Measurements from ENCODE around the gene EGR2. TPM values are rescaled to one million over a fixed set of nuclear protein-coding genes. Genes with fewer than 3 reads are reported as not detected.
A peak's percentile ranks its signal among the peaks of the same experiment; 100 is the strongest.

Gene EGR2
- total RNA-seq, 2 donors from 2014 or later: 3.1 to 4.8 TPM

DNA sequence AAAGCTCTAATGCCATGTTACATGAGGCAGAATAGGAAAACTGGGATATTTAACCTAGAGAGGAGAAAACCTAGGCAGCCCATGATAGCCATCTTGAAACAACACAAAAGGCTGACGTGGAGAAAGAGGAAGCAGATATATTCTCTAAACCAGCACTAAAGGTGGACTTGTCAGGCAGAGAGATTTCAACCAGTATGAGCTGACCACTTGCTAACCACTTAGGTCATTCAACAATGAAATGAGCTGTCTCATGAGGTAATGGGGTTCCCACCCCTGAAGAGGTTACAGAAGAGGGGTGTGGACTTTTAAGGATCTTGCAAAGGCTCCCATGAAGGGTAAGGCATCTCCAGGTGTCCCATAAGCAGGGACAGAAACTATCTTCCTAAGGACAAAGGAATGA lies 26.8 kb upstream of the EGR2 start:
- Mint-ChIP-seq H3K36me3 (ENCODE audit: low read depth) (peaks cover 3% of the 10 kb centered on the region), H3K27me3 (peaks cover 18% of the 10 kb centered on the region), H3K27ac (no peak overlapping the region), H3K4me3 (no peak overlapping the region), H3K4me1 (no peaks in the 10 kb centered on the region)
- H3K9me3 ChIP-seq (ENCODE audit: control insufficient read depth, low read length, poor library complexity, severe bottlenecking): peaks cover 2% of the 10 kb centered on the region
- ATAC-seq (no peak), DNase-seq (no peak)

DNA sequence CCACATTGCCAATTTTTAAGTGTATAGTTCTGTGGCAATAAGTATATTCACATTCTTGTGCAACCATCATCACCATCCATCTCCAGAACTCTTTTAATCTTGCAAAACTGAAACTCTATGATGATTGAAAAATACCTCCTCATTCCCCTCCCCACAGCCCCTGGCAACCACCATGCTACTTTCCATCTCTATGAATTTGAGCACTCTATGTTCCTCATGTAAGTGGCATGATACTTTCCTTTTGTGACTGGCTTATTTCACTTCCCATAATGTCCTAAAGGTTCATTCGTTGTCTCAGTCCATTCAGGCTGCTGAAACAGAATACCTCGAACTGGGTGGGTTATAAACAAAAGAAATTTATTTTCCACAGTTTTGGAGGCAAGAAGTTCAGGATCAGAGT lies 23.4 kb upstream of the EGR2 start:
- H3K4me1 Mint-ChIP-seq: no peaks in the 10 kb centered on the region
- no peaks in the 10 kb centered on the region for H3K36me3 Mint-ChIP-seq (ENCODE audit: low read depth)
- no peak overlapping the region for H3K4me3 Mint-ChIP-seq
- no peaks in the 10 kb centered on the region for H3K9me3 ChIP-seq (ENCODE audit: control insufficient read depth, low read length, poor library complexity, severe bottlenecking)
- ATAC-seq (no peak), DNase-seq (no peak)
- no peak overlapping the region for H3K27ac Mint-ChIP-seq
- peaks cover 24% of the 10 kb centered on the region for H3K27me3 Mint-ChIP-seq

DNA sequence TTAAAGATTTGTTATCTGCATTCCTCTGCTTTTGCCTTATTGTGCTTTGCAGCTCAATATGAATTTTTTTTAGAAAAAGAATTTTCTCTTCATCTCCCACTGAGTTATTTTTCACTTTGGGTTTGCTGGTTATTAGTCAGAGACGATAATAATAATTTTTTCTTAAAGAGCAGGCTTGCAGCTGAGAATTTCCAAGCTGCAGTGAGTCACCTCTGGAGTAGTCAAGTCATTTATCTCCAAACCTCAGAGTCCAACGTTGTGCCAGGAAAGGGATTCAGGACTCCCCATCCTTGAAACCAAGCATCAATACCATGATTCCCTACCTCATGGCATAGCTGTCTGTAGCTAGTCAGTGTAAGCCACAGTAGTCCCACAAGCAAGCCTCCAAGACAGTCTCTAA lies 15.2 kb upstream of the EGR2 start:
- no peaks in the 10 kb centered on the region for H3K9me3 ChIP-seq (ENCODE audit: control insufficient read depth, low read length, poor library complexity, severe bottlenecking)
- Mint-ChIP-seq H3K4me1 (no peaks in the 10 kb centered on the region), H3K4me3 (no peak overlapping the region), H3K27me3 (peaks cover 21% of the 10 kb centered on the region), H3K27ac (no peak overlapping the region), H3K36me3 (ENCODE audit: low read depth) (peaks cover 2% of the 10 kb centered on the region)
- ATAC-seq: no peak
- no peak for DNase-seq

DNA sequence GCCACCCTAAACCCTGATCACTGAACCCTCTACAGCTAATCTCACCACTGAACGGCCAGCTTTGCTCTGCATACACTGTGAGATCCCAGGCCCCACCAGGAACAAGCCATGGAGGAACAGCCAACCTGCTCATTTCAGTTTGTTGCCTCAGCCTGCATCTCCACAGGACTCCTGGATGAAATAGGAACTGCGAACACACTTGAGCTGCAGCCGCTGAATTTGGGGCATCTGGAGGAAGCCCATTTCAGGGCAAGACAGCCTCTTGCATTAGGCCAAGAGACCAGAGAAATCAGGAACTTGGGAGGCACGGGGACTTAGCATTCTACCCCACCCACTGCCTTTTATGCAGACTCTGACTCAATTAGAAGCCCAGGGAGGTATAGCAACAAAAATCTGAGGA lies 14.5 kb upstream of the EGR2 start:
- H3K36me3 Mint-ChIP-seq (ENCODE audit: low read depth): peaks cover 2% of the 10 kb centered on the region
- no peak overlapping the region for H3K4me3 Mint-ChIP-seq
- DNase-seq (no peak), ATAC-seq (no peak)
- H3K9me3 ChIP-seq (ENCODE audit: control insufficient read depth, low read length, poor library complexity, severe bottlenecking): no peaks in the 10 kb centered on the region
- H3K4me1 Mint-ChIP-seq: no peaks in the 10 kb centered on the region
- H3K27ac Mint-ChIP-seq: no peak overlapping the region
- H3K27me3 Mint-ChIP-seq: peaks cover 21% of the 10 kb centered on the region

DNA sequence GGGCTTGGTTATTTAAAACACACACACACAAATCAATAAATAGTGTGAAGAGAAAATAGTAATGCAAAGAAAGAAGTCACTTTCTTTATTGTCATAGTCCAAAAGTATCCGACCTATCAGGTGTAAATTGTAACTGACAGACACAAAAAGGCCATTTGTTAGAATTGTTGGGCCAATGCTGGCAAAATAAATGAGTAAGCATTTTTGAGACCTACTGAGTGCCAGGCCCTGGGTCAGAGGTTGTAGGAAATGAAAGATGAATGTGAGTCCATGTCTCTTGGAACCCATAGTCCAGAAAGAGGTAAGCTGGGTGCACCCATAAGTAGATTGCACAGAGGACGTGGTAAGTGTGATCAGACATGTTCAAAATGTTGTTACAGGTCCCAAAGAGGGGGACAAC lies 13.5 kb upstream of the EGR2 start:
- peaks cover 21% of the 10 kb centered on the region for H3K27me3 Mint-ChIP-seq
- H3K4me3 Mint-ChIP-seq: no peak overlapping the region
- peaks cover 2% of the 10 kb centered on the region for H3K36me3 Mint-ChIP-seq (ENCODE audit: low read depth)
- no peak overlapping the region for H3K27ac Mint-ChIP-seq
- no peaks in the 10 kb centered on the region for H3K9me3 ChIP-seq (ENCODE audit: control insufficient read depth, low read length, poor library complexity, severe bottlenecking)
- no peaks in the 10 kb centered on the region for H3K4me1 Mint-ChIP-seq
- DNase-seq (no peak), ATAC-seq (no peak)

DNA sequence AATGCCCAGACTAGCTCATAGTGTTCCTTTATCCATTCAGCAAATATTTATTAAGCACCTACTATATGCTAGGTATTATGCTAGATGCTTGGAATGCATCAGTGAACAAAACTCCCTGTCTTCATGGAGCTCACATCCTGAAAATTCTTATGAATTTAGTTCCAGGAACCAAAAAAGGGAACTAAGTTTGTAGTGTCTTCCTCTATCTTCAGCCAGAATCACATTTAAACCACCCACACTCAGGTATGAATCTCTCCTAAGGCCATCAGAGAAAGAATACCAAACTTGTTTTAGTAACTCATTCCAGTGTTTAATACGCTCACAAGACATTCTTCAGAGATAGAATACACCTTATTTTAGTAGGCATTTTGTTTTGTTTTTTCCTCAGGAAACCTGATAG lies 10.1 kb upstream of the EGR2 start:
- H3K36me3 Mint-ChIP-seq (ENCODE audit: low read depth): no peaks in the 10 kb centered on the region
- H3K4me3 Mint-ChIP-seq: no peak overlapping the region
- DNase-seq (no peak), ATAC-seq (no peak)
- peaks cover 8% of the 10 kb centered on the region for H3K27me3 Mint-ChIP-seq
- H3K4me1 Mint-ChIP-seq: no peaks in the 10 kb centered on the region
- no peak overlapping the region for H3K27ac Mint-ChIP-seq
- H3K9me3 ChIP-seq (ENCODE audit: control insufficient read depth, low read length, poor library complexity, severe bottlenecking): no peaks in the 10 kb centered on the region

DNA sequence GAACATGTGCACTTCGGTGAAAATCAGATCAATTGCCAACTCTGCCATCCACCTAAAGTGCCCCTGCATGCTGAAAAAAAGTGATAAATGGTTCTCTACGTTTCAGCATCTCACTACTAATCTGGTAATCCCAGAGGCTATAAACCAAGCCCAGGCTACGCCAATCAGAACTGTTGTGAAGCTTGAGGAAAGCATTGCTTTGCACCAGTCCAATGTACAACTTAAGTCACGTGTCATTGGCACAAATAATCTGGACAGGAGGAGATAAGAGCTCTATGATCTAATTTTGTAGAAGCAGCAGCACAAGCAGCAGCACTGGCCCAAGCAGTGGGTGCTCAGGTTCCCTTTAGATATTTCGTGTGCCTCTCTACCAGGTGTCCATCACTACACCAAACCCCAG lies 4.4 kb upstream of the EGR2 start:
- Mint-ChIP-seq H3K4me1 (peaks cover 20% of the 10 kb centered on the region), H3K36me3 (ENCODE audit: low read depth) (peaks cover 4% of the 10 kb centered on the region), H3K27ac (no peak overlapping the region), H3K4me3 (no peak overlapping the region), H3K27me3 (peaks cover 35% of the 10 kb centered on the region)
- no peaks in the 10 kb centered on the region for H3K9me3 ChIP-seq (ENCODE audit: control insufficient read depth, low read length, poor library complexity, severe bottlenecking)
- ATAC-seq (no peak), DNase-seq (no peak)

DNA sequence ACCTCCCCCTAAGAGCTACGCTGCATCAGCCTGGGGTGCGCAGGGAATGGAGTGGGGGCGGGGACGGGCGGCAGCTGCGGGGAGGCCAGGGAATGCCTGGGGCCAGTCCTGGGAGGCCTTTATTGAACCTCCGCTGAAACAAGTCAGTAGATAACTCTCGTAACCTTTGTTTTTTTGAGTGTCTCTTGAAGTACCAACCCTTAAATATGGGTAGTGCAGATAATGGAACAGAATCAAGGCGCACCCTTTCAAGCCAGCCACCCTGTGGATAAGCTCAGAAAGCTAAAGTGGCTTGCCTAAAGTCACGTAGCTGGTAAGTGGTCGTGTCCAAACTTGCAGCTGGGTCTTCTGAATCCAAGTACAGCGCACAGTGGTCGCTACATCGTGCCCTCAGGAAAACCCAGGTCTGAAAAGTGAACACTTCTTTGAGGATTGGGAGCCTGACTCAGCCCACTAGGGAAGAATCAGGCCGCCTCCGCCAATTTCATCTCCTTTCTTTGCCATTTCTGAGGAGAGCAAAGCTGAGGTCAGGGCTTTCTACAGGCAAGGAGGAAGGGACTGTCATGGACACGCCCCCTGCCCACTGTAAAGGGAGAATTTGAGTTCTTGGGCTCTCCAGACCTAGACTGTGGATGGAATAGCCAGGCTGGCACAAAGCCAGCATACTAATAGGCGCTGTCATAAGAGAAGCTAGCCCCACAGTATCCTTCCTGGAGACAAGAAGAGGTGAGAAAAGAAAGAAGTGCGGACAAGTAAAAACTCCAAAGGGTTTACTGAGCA lies 3.2 kb upstream of the EGR2 start:
- no peak for ATAC-seq
- Mint-ChIP-seq H3K4me3 (no peak overlapping the region), H3K27ac (no peak overlapping the region), H3K4me1 (peaks cover 26% of the 10 kb centered on the region), H3K27me3 (peaks cover 47% of the 10 kb centered on the region), H3K36me3 (ENCODE audit: low read depth) (peaks cover 4% of the 10 kb centered on the region)
- H3K9me3 ChIP-seq (ENCODE audit: control insufficient read depth, low read length, poor library complexity, severe bottlenecking): no peaks in the 10 kb centered on the region
- DNase-seq: no peak

DNA sequence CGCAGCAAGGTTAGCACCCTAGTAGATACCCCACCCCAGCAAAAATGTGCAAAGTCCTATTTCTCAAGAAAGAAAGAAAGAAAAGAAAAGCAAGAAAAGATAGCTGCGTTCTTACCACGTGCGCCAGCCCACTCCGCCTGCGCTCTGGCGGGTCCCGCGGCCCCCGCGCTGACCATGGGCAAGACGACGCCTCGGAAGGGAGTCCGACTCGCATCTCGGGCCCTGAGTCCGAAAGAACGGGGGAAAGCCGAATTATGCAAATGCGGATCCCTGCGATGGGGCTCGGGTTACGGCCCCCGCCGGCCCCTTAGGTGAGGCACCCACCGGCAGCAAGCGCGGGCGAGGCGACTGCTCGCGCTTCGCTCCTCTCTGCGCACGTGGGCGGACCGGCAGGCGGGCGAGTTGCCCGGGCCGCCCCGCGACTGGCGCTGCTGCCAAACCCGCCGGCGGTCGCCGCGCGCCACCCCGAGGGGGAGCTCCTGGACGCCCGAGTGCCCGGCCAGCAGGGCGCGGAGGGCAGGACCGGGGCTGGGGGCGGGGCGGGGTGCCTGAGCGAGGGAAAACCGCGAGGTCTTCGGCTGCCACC lies 2.4 kb upstream of the EGR2 start:
- H3K36me3 Mint-ChIP-seq (ENCODE audit: low read depth): peaks cover 4% of the 10 kb centered on the region
- DNase-seq (peak in 2 of 3 donors; percentile 17 to 34), ATAC-seq (no peak)
- peak overlapping the region; percentile 94 for H3K27ac Mint-ChIP-seq
- peaks cover 33% of the 10 kb centered on the region for H3K4me1 Mint-ChIP-seq
- H3K4me3 Mint-ChIP-seq: peak overlapping the region; percentile 99
- peaks cover 50% of the 10 kb centered on the region for H3K27me3 Mint-ChIP-seq
- no peaks in the 10 kb centered on the region for H3K9me3 ChIP-seq (ENCODE audit: control insufficient read depth, low read length, poor library complexity, severe bottlenecking)

DNA sequence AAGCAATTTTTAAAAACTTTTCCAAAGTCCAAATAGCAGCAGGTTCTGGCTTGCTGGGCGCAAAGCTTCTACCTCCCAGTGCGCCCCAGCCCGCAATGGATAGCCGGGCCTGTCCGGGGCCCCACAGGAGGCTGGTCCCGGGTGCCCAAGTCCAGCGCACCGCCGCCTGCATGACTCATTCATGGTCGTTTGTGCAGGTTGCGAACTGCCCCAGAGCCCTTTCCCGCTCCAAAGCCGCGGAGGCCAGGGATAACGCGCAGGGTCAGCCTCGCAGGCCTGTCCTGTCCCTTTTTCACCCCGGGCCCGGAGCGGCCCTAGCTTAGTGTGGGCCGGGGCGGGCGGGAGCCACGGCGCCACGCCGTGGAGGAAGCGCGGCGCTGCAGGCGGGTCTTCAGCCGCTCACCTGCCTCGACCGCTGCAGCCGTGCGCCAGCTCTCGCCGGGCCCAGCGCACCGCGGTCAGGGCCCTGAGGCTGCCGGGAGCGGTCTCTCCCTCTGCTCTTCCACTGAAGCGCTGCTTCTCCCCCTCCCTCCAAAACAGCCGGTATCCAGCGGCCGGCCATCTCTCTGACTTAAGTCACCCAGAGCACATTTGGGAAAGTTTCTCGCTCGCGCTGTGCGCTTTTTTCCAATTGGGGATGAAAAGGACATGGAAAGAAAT lies 1.7 kb upstream of the EGR2 start:
- H3K9me3 ChIP-seq (ENCODE audit: control insufficient read depth, low read length, poor library complexity, severe bottlenecking): no peaks in the 10 kb centered on the region
- Mint-ChIP-seq H3K27ac (peak overlapping the region; percentile 94), H3K4me1 (peaks cover 34% of the 10 kb centered on the region), H3K36me3 (ENCODE audit: low read depth) (peaks cover 4% of the 10 kb centered on the region), H3K4me3 (peak overlapping the region; percentile 99), H3K27me3 (peaks cover 53% of the 10 kb centered on the region)
- ATAC-seq (peak; percentile 32), DNase-seq (peak; percentile 52 to 62 (median 56))

DNA sequence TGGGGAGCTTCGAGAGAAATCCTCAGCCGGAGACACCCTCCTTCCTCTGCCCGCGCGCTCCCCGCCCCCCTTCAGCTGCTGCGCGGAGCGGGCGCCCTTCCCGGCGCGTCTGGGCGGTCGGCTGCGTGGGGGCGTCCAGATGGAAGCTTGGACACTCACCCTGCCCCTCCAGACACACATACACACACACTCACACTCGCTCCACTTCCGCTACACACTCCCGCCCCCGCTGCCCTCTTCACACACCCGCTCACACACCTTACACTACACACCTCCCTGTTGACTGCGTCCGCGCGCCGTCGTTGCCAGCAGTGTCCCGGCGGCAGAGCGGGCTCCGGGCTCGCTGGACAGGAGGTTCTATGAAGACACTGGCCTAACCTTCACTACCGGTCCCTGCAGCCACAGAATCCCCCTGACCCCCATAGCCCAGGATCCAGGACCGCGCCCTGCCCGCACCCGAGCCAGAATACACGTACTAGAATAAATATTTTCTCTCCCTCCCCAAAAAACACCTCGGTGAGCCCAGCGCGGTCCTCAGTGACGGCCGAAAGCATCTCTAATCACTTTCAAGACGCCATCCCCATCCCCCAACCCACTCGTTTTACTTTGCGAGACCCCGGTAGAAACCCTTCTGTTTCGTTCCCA lies 1.1 kb upstream of the EGR2 start:
- peak overlapping the region; percentile 94 for H3K27ac Mint-ChIP-seq
- DNase-seq: peak; percentile 37 to 48 (median 43)

DNA sequence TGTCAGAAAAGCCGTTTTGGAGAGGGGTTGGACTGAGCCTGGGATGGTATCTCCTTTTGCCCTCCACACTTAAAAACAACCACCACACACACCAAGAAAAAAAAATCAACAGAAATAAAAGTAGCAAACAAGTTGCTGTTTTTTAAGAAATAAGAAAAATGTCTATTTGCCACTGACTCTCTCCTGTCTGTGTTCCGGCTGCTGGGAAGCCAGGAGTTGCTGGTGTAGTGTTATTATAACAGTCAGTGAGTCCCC lies 163 bp downstream of the EGR2 start:
- H3K27ac Mint-ChIP-seq: peak overlapping the region; percentile 94
- peak overlapping the region; percentile 99 for H3K4me3 Mint-ChIP-seq
- DNase-seq (no peak), ATAC-seq (no peak)
- peaks cover 41% of the 10 kb centered on the region for H3K4me1 Mint-ChIP-seq
- H3K36me3 Mint-ChIP-seq (ENCODE audit: low read depth): peaks cover 4% of the 10 kb centered on the region
- H3K27me3 Mint-ChIP-seq: peaks cover 49% of the 10 kb centered on the region
- H3K9me3 ChIP-seq (ENCODE audit: control insufficient read depth, low read length, poor library complexity, severe bottlenecking): no peaks in the 10 kb centered on the region

More for the DNA sequence above, 1.1 kb upstream of the EGR2 start:
- no peaks in the 10 kb centered on the region for H3K9me3 ChIP-seq (ENCODE audit: control insufficient read depth, low read length, poor library complexity, severe bottlenecking)
- H3K4me1 Mint-ChIP-seq: peaks cover 34% of the 10 kb centered on the region
- peak overlapping the region; percentile 99 for H3K4me3 Mint-ChIP-seq
- H3K27me3 Mint-ChIP-seq: peaks cover 53% of the 10 kb centered on the region
- peak; percentile 30 for ATAC-seq
- peaks cover 4% of the 10 kb centered on the region for H3K36me3 Mint-ChIP-seq (ENCODE audit: low read depth)

DNA sequence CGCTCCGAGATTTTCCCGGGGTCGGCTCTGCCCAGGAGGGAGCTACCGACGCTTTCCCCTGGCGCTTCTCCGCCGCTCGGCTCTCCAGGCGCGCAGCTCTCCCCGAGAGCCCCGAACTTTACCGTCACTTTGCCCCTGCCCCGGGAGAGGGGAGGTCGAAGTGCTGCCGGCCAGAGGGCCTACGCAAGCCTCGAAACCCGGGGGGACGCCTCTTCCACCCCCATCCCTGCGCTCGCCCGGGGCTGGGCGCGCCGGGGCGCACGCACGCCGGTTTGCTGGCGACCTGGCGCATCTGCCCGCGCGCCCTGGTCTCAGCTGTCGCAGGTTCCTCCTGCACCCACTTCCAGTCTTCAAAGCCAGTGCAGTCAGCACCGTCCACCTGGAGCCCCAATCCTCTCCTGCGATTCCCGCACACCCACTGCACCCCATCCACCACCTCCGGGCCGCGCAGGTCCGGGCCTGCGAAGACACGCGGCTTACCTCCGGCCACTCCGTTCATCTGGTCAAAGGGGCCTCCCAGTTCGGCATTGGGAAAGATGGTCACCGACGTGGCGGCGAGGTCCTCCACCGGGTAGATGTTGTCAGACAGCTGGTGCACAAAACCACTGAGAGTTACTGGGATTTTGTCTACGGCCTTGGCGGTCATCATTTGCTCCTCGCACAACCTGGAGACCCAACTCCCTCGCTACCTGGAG lies 638 bp downstream of the EGR2 start:
- no peaks in the 10 kb centered on the region for H3K9me3 ChIP-seq (ENCODE audit: control insufficient read depth, low read length, poor library complexity, severe bottlenecking)
- Mint-ChIP-seq H3K4me3 (peak overlapping the region; percentile 99), H3K27ac (peak overlapping the region; percentile 94), H3K36me3 (ENCODE audit: low read depth) (peaks cover 3% of the 10 kb centered on the region), H3K4me1 (peaks cover 43% of the 10 kb centered on the region), H3K27me3 (peaks cover 44% of the 10 kb centered on the region)
- DNase-seq (no peak), ATAC-seq (no peak)

All from T-helper 17 cell (primary cell).